H4 (cell line): ENCODE data around the gene CACNA1I. TPM values are rescaled to one million over a fixed set of nuclear protein-coding genes. Genes with fewer than 3 reads are reported as not detected.

Experiments
- DNase-seq: peaks from one replicate; pipeline ENCODE4 v3.0.0-alpha.2; 2015; ENCODE audit warnings: low spot score
- total RNA-seq: library from RNA; depleted of rRNA; stranded (reverse); fragments of >200 nt; shearing (Covaris generic); gene quantifications from 2 replicates; pipeline ENCODE4 v1.2.3, GENCODE V29; 2014

Gene CACNA1I
- total RNA-seq, 1 experiment from 2014 or later = 0.19 TPM

DNA sequence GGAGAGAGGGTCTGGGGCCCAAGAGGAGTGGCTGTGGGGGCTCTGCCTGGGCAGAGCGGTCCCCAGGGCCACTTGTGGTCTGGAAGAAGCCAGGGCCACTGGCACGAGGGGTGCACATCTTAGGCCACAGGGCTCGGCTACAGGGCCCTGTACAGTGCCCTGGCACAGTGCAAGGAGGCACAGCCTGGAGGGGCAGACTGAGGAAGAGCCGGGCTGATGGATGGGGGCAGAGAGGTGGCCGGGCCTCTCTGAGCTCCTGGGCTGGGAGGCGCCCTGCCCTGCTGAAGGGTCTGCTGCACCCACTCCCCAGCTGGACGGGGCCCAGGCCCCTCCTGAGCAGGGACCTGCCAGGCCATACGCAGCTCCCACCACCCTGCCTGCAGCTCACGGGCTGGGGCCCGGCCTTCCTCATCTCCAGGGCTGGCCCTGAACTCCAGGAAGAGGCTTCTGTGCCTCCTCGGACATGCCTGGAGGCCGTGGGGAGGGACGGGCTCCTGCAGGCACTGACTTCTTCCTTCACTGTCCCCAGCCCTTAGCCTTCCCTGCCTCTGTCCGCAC lies 123.5 kb downstream of the CACNA1I start:
- DNase-seq = no peak

DNA sequence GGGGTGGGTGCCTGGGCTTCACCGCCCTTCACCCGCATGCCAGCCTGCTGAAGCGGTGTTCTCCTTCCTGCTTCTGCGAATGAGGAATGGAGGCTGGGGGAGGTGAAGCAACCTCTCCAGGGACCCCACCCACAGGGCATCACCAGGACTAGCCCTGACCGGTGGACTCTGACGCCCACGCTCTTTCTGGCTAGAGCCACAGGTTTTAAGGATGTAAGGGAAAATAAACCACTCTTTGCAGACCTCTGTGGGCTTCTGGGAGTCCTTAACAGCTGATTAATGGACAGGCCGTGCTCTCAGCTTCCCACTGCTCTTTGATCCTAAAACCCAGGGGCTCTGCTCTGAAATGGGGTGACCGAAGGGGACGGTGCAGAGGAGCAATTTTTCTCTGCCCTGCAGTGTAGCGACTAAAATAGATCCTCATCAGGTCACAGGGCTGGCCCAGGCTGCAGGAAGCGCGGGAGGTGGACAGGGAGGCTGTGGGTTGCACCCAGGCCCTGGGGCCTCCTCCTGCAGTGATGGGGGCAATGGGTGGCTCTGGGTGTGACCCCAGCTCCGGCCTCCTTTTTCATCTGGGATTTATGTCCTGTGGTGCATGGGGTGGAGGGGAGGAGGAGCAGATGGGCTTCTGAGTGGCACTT lies 127.4 kb downstream of the CACNA1I start:
- DNase-seq = no peak

DNA sequence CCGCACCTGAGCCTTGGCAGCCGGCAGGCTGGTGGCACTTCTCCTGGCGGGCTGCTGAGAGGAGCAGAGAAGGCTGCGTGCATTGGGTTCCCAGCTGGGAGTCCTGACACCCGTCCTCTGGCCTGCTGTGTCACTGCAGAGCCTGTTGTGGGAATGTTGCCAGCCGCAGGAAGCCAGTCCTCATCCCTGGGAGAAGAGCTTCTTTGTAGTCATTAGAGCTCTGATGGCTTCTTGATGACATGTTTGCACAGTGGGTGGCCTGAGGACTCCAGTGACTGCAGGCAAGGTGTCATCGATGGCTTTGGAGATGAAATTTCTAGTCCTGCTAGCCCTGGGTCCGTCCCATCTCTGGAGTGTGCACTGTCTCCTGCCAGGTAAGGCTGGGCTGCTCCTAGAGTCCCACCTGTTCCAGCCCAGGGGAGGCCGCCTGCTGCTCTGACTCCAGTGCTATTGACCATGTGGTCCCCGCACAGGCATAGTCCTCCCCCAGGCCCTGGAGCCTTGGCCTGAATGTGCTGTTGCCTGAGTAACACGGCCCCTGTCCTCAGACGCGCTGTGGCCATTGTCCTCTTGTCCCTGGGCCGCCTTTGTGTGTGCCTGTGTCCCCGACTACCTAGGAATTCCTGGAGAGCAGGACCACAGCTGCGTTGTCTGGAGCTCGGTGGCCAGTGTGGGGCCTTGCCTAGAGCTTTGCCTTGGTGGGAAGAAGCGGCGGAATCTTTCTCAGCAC lies 129.2 kb downstream of the CACNA1I start:
- DNase-seq = no peak

DNA sequence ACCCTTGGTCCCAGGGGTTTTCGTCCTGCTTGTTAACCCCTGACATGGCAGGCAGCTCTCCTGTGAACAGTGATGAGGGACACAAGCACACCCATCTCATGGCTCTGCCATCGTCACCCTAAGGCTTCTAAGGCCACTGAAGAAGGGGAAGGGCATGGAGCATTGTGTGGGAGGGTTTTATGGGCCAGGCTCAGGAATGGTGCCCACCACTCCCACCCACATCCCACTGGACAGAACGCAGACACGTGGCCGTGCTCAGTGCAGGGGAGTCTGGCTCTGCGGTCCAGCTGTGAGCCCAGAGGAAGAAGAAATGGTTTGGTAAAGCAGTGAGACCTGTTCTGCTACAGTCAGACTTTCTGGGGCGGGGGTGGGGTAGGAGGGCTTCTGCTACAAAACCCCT lies 130.0 kb downstream of the CACNA1I start:
- DNase-seq = no peak

DNA sequence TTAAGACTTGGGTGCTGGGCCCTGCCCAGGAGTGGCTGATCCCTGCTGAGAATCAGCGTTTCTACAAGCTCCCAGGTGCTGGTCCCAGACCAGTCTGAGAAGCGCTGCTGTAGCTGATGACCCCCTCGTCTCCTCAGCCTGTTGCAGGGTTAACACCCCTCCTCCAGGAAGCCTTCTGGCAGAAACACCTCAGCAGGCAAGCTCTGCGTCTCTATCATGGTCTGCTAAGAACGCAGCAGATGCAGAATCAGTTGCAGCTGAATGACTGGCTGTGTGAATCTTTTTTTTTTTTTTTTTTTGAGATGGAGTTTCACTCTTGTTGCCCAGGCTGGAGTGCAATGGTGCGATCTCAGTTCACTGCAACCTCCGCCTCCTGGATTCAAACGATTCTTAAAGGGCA lies 132.5 kb downstream of the CACNA1I start:
- no peak for DNase-seq

DNA sequence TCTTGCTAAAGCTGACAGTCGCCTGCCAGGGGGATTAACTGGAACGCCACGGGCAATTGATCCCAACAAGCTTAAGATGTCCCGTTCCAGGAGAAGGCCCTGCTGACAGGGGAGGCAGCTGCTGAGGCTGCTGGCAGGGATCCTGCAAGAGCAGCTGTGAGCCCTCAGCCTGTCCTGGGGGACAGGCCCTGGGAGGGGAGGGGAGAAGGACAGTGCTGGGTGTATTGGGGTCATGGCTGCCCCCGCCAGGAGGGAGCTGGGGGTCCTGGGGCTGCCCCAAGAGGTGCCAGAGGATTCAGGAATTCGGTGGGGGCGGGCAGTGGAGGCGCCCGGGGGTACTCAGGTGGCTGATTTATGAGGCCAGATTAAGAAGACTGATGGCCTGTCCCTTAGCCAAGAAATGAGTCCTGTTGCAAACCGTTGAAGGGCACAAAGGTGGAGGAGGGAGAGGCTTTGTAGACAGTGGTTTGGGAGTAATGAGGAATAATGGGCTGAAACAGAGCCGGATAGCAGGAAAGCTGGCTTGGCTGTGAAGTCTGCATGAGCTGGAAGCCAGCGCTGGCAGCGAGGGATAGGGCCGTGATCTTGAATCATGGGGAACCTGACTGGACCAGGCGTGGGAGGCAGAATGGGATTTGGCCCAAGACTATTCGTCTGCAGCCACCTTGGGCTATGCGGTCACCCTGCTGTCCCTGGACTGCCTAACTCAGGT lies 133.5 kb downstream of the CACNA1I start:
- no peak for DNase-seq

DNA sequence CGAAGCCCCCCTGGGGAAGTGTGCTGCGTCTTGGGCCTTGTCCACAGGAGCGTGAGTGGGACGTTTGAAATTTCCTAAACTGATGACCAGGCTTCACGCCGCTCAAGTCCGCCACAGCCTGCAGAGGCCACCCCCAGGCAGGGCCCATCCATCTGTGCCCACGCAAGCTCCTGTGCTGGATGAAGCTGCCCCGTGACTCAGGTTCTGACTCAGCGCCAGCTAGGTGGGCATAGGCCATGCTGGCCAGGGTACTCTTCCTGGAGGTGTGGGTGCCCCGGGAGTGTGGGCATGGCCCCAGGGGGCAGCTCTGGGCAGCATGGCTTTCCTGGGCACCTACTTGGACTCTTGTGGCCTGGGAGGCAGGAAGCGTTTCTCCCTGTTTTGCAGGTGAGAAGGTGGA lies 134.8 kb downstream of the CACNA1I start:
- DNase-seq = no peak

DNA sequence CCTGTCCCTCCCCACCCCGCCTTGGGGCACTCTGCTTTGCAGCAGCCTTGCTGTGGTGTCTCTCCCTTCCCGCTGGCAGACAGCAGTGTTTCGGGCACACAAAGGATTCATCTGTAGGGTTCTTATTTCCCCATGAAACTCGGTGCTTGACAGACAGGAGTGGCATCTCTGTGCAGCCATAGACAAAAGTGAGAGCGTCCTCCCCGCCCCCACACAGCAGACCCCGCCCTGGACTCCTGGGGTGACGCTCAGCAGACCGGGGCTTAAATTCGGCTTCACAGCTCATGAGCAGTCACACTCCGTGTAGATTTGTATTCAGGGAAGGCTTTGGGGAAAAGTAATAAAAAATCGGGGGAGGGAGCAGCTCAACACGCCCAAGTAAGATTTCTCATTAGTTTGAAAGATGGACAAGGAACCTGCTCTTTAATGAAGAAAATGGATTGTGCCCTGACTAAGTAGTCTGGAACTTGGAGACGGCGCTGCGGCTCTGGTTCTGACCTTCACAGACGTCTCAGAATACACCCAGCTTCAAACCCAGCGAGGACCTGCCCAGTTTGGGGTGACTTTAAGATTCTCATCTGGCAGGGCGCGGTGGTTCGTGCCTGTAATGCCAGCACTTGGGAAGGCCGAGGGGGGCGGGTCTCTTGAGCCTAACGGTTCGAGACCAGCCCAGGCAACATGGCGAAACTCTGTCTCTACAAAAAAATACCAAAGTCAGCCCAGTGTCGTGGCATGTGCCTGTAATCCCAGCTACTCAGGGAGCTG lies 136.0 kb downstream of the CACNA1I start:
- DNase-seq = no peak

DNA sequence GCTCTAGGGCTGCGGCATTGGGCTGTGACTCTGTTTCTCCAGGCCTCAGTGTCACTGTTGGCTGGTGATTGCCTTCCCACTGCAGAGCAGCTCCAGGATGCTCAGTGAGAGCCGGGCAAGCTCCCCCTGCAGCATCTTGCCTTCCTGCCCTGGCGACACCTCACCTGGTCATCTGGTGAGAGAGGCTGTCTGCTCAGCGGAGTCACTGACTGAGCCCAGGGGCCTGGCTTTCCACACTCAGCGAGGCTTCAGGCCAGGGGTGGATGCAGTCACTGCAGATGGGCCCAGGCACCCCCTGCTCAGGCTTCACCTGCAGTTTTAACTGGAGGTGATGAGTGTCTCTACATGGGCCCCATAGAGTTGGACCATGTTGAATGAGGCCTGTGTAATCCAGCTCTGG lies 136.8 kb downstream of the CACNA1I start:
- DNase-seq = no peak

DNA sequence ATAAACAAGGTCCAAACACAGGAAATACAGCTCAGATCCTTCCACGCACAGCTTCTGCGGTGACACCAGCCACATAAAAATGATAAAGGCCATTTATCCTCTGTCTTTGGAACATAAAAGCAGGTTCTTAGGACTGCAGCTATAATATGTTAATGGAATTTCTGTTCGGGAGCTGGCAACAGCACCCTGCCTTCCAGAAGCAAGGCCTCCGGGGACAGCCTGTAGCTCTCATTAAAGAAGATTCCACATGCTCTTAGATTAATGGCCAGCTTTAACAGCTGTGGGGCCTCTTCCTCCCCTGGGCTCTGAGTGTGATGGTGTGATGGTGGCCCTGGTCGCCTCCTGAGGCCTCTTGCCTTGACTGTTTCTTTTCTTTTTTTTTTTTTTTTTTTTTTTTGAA lies 137.3 kb downstream of the CACNA1I start:
- DNase-seq = no peak

DNA sequence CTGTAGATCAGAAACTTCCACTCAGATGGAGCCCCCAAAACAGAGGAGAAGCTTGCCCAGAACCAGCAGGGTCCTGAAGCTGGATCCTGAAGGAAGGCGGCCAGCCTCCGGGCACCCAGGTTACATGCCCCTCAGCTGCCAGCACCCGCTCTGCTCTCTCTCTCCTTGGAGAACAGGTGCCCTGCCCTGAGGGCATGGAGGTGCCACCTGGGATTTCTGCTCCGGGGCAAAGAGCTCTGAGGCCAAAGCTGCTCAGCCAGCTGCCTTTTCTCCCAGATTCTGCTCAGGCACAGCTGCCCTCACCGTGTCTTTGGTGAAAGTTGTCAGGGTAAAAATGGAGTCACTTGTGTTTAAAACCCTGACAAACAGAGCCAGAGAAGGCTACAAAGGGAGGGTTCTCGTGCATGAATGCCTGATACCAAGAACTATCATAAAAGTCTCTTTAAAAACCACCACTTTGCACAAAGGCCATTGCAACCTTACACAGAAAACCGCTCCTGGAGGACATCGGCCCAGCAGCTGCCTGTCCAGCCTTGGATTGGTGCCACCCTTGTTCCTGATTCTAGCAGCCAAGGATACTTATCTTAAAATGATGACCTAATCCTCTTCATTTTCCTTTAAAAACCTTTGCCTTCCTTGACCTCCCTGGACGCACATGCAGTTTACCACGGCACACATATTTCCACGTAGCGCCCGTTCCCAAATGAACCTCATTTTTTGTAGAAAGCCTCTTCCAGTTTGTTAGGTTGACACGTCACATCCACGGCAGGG lies 140.0 kb downstream of the CACNA1I start:
- no peak for DNase-seq

DNA sequence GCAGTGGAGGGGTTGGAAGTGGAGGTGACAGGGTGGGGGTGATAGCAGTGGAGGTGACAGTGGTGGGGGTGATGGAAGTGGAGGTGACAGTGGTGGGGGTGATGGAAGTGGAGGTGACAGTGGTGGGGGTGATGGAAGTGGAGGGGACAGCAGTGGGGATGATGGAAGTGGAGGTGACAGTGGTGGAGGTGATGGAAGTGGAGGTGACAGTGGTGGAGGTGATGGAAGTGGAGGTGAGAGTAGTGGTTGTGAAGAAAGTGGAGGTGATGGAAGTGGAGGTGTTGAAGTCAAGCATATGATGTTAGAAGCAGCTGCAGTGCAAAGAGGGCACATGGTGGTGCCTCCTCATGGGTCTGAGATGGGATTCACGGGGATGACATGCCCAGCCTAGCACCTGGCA lies 141.5 kb downstream of the CACNA1I start:
- DNase-seq = no peak

DNA sequence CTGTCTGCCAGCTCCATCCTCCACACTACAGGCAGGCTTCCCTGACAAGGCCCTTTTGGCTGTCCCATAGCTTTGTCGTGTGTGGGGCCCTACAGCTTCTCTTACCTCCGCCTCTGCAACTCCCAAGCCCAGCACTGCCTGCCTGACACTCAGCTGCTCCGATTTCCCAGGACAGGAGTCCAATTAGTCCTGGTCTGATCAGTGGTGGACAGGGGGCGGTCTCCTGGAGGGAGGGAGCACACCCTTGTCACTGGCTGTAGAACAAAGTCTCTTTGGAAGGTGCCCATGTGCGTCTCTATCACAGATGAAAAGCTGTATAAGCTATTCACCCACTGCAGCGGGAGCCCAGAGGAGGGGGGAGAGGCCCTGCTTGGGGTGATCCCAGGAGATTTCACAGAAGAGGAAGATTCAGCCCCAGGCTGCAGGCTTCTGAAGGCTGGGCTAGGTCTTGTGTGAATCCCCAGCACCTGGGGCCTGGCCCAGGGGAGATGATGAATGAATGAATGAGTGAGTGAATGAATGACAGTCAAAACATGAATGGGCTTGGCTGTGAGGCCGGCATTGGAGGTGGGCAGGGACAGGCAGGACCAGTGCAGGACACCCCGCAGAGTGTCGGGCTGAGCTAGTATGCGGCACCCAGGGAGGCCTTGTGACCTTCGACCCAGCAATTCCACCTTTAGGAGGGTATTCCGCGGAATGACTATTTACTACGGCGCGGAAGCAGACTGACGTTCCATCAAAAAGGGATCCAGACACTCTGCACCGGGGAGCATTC lies 142.4 kb downstream of the CACNA1I start:
- DNase-seq = no peak

DNA sequence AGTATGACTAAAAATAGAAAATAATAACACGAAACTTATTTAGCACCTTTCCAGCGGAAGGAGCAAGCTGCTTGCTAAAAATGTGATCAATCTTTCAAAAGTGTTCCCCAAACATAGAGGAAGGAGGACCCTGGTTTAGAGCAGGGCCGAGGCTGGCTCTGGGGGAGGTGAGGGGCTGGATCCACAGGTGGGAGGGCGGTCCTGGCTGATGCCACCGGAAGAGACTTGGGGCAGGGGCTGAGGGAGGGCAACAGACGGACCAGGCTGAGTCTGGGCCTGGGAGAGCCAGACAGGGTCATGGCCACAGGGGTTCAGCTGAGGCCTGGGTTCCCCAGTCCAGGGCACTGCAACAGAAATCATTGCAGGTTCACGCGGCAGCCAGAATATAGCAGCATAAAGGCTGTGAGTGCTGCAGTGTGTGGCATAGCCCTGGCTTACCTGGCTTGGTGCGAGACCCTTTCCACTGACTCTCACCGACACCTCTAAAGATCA lies 143.3 kb downstream of the CACNA1I start:
- no peak for DNase-seq

DNA sequence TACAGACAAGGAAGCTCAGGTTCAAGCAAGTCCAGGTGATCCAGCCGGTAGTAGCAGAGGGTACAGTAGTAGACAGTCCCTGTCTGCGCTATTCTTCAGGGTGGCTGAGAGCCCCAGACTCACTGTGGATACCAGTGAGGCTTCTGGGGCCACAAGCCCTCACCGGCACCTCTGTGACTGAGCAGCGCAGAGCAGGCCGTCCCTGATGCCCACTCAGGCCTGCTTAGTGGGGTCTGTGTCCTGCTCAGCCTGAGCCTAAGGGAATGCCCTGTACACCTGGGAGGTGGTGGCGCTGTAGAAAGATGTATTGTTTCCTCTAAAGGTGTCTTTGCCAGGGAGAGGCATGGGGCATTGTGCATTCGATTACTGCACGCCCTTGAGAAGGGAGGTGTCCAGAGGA lies 143.8 kb downstream of the CACNA1I start:
- DNase-seq = no peak

DNA sequence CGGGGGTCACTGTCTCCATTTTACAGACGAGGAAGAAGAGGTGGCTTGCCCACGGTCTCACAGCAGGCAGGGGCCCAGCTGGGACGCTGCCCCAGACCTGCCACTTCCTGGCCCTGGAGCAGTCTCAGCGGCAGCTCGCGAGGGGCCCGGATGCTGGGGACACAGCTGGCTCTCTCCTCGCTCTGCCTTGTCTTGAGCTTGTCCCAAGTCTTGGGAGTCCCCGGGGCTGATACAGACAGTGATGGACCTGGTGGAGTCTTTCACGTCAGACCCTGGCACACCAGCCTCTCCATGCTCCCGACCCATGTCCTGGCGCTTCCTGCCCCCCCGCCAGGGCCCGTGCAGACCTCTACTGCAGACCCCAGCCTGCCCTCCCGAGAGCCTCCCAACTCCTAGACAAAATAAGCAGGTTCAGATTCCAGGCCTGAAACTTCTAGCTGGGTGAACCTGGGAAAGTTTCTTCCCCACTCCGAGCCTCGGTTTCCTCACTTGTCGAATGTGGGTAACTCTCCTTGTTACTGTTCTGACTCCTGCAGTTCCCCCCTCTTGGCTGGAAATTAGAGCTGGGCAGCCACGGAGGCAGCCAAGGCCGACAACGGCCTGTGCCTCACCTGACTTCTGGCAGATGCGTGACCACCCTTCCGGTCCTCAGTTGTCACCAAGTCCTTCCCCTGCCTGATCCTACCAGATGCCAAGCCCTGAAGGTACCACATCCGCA lies 145.4 kb downstream of the CACNA1I start:
- DNase-seq = no peak

DNA sequence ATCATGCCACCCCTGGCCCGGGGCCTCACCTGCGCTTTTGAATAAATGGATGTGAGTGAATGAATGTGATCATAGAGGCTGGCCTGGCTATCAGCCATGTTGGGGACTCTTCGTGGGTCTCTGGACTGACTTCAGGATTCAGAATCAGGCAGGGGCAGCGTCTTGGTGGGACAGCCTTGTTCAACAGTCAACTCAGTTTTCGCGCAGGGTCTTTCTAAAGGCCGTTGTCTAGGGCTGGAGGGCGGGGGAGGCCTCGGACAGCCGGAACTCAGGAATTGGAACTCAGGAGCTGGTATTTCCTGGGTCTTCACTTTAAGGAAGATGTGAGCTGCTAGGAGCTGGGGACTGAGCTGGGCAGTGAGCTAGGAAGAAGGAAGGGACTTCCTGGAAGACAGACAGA lies 146.0 kb downstream of the CACNA1I start:
- no peak for DNase-seq

DNA sequence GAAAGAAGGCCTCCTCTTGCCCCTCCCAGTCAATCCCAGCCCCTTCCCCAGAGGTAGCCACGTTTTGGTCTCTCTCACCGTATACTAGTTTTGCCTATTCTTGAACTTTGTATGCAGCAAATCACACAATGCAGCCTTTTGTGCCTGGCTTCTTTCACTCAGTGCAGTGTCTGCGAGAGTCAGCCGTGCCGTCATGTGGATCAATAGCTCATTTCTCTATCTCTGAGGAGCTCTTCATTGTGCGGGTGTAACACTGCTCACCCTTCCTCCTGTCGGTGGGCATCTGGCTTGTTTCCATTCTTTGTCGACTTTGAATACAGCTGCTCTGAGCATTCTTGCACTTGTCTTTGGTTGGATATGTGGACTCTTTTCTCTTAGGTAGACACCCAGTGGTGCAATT lies 146.5 kb downstream of the CACNA1I start:
- DNase-seq = no peak

DNA sequence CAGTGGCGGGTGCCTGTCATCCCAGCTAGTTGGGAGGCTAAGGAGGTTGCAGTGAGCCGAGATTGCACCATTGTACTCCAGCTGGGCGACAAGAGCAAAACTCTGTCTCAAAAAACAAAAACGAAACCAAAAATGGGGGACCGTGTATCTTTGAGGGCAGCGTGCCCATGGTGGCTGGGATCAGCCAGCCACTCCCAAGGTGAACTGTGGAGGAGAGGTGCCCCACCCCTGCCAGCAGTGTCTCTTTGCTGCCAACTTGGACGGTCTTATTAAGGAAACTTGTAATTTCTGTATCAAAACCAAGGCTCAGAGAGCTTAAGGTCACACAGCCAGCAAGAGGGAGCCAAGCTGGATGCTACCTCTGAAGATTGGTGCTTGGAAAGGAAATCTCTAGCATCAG lies 147.7 kb downstream of the CACNA1I start:
- DNase-seq = no peak
